GM19324 (cell line): ENCODE results near the gene PLCB4.

Experiments
- ATAC-seq: cut with Tn5 transposase; IDR thresholded peaks from one replicate; pipeline ENCODE4 v1.9.1; 2021; ENCODE audit warnings: mild to moderate bottlenecking, moderate library complexity; ENCODE audit not compliant: unreplicated experiment, low FRiP score

PLCB4 gene

GRCh38 chr20:9474835-9475415, 406.0 kb downstream of the PLCB4 start:
- ATAC-seq, result no peak

GRCh38 chr20:9475456-9475855, 406.6 kb downstream of the PLCB4 start:
- ATAC-seq, result no peak

- no peak for ATAC-seq
These were observed 407.3 kb downstream of the PLCB4 start for GRCh38 chr20:9476174-9476573.

GRCh38 chr20:9476637-9477036, 407.8 kb downstream of the PLCB4 start:
- no peak for ATAC-seq

- no peak for ATAC-seq
These were observed 409.9 kb downstream of the PLCB4 start for GRCh38 chr20:9478771-9479170.

DNA sequence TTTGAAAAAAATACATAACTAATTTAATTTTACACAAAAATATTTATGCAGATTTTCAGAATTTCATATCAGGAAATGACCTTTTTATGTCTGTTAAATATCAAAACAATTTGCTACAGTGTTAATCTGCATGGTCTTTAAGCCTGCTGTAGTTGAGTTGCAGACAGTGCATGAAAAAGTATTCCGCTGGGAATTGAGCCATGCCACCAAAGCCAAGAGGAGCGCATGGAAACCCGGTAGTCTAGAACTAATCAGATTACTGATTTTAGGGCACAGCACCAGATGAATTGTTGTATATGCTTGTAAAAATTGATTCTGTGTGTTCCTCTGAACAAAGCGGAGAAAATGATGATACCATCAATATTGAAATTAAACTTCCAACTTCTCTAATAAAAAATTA, 411.2 kb downstream of the PLCB4 start:
- no peak for ATAC-seq

- no peak for ATAC-seq
These were observed 413.3 kb downstream of the PLCB4 start for GRCh38 chr20:9482180-9482579.

DNA sequence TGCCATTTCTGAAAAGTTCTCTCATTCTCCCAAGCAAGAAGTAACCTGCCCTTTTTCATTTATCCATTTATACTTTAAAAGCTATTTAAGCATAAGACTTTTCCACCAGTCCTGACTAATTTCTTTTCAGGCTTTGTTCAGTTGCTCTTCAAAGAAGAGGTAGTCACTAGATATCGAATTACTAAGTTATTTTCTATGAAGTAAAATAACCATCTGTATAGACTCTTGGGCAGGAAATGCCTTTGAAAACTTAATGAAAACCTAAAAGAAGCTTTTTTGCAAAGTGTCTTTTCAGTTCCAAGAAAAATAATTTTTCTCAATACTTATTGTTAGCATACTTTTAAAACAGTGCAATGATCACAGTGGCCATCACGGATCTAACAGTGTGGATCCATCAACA, 414.2 kb downstream of the PLCB4 start:
- ATAC-seq, result no peak

- ATAC-seq, result no peak
These were observed 416.9 kb downstream of the PLCB4 start for GRCh38 chr20:9485614-9486340.

GRCh38 chr20:9487231-9487630, 418.3 kb downstream of the PLCB4 start:
- ATAC-seq, result no peak

DNA sequence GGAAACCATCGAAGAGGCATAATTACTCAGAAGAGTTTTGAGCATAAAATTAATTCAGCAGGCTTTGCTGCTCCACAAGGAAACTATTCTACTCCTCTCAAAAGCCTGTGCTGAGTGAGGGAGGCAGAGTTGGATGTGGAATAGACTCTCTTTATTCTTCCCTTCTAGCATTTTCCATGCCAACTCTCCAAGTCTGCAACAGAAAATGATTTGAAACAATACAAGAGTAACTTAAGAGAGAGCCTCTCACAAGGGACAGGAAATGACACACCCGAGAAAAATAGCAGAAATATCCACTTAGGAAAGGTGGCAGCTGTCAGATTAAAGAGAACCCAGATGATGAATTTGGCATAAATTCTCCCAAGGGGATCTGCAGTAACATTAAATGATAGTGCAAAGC, 419.2 kb downstream of the PLCB4 start:
- no peak for ATAC-seq

- ATAC-seq, result no peak
These were observed 421.3 kb downstream of the PLCB4 start for GRCh38 chr20:9490161-9490560.

GRCh38 chr20:9490631-9491030, 421.7 kb downstream of the PLCB4 start:
- ATAC-seq, result no peak

- ATAC-seq, result no peak
These were observed 422.4 kb downstream of the PLCB4 start for GRCh38 chr20:9491324-9491723.

DNA sequence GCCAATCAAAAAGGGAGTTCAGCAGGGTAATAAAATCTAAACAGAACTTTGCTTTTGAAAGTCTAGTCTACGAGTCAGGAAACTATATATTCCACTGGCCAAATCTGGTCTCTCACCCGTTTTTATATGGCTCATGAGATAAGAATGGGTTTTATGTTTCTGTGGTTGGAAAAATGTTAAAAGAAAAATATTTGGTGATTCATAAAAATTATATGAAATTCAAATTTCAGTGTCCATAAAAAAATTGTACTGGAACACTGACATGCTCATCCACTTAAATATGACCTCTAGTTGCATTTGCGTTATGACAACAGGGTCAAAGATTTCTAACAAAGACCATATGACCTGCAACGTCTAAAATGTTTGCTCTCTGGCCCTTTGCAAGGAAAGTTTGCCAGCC, 423.2 kb downstream of the PLCB4 start:
- ATAC-seq, result no peak

GRCh38 chr20:9493803-9494202, 424.9 kb downstream of the PLCB4 start:
- ATAC-seq, result no peak

DNA sequence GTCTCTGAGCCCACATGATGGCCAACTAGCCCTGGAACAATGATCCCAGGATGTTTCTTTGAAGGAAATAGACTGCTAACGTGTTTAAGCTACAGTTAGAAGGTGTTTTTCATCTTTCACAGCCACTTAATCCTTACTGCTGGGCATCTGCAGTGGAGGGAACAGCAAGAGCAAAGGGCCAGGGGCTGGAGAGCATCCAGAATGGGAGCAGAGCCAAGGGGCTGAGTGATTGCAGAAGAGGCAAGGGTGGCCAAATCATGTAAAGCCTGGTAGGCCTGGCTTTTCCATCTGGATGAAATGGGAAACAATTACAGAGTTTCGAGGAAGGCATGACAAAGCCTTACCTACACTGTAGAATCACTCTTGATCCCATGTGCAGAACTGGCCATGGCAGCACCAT, 426.8 kb downstream of the PLCB4 start:
- ATAC-seq, result no peak

DNA sequence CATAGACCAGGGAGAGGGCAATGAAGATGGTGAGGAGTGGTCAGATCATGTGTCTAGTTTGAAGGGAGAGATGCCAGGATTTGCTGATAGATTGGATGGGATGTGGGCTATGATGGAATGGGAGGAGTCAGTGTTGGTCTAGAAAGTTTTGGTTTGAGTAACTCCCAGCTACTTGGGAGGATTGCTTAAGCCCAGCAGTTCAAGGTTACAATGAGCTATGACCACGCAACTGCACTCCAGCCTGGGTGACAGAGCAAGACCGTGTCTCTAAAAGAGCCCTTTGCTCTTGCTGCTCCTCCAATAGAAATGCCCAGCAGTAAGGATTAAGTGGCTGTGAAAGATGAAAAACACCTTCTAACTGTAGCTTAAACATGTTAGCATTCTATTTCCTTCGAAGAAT, 427.3 kb downstream of the PLCB4 start:
- ATAC-seq, result no peak

- ATAC-seq, result no peak
These were observed 429.4 kb downstream of the PLCB4 start for GRCh38 chr20:9498322-9498721.

- no peak for ATAC-seq
These were observed 430.4 kb downstream of the PLCB4 start for GRCh38 chr20:9499126-9499899.

DNA sequence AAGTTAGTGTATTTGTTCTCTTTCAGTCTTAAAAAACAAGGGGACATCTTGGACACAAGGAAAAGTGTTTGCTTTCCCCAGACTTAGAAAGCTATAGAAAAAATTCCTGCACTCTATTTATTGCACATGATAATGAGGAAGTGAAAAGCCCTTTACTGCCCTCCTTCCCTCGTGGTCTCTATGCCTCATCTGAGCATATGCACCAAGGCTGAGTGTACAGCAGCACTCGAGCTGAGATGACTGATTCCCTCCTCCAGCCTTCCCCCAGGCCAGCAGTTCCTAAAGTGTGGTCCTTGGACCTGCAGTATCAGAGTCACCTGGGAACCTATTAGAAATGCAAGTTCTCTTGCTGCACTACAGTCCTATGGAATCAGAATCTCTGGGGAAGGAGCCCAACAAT, 431.2 kb downstream of the PLCB4 start:
- ATAC-seq, result peak; percentile 72

DNA sequence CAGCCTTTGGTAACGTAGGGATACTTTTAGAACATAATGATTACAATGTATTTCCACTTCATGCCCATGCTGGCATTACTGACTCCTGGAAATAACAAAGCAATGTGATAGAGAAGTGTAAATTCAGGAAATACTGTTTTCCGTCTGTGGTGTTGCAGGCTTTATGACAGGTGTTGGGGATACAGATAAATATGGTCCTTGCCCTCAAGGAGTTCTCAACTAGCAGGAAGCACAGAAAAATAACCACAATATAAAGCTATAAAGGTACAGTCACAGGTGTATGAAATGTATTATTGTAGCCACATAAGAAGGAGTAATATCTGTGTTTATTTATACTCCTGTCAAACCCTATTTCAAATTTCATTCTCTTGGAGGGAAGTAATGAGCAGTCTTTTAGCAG, 432.6 kb downstream of the PLCB4 start:
- no peak for ATAC-seq
